PC-9 (cell line): Measurements from ENCODE around the gene TBC1D22A. TPM values are rescaled to one million over a fixed set of nuclear protein-coding genes. Genes with fewer than 3 reads are reported as not detected.
"Not testable (repeated sequence)": the region's sequence is repeated elsewhere in the genome, so short reads cannot be mapped to it uniquely, and the experiment has no call there.

Source experiments
- BruUV-seq: library from RNA; stranded (reverse); fragments of 400-500 nt; replicated peaks from 2 replicates; lab custom pipeline; 2021; lab: Mats Ljungman, UMichigan
- CTCF ChIA-PET: fragments of 300-600 bp; sonication (Branson Sonifier 250); formaldehyde crosslinking; loops from one replicate; lab custom pipeline; 2022; ENCODE audit warnings: antibody characterized with exemption; lab: Charles Lee
- POLR2A ChIA-PET: fragments of 300-600 bp; sonication (Branson Sonifier 250); formaldehyde crosslinking; loops from one replicate; lab custom pipeline; 2022; ENCODE audit warnings: antibody characterized with exemption; ENCODE audit not compliant: unreplicated experiment; lab: Charles Lee
- DNase-seq, 2 experiments: peaks; one replicate each; pipeline versions ENCODE4 v3.0.0 to v3.0.0-alpha.2; 2015 to 2022; ENCODE audit warnings: mixed read lengths in 1 of 2
- H2AFZ ChIP-seq: fragments of 200-600 bp; sonication (generic); 2 replicates; pipeline ENCODE4 v1.8.1; 2017; ENCODE audit warnings: antibody characterized with exemption
- H3F3A ChIP-seq: fragments of 200-600 bp; sonication (generic); 2 replicates; pipeline ENCODE4 v1.8.1; 2017; ENCODE audit warnings: antibody characterized with exemption, mild to moderate bottlenecking, low read depth; ENCODE audit not compliant: insufficient read depth
- H3K27ac ChIP-seq: fragments of 200-600 bp; sonication (generic); 2 replicates; pipeline ENCODE4 v1.6.1; 2016; ENCODE audit warnings: mixed run types
- H3K27me3 ChIP-seq: fragments of 200-600 bp; sonication (generic); 2 replicates; pipeline ENCODE4 v1.6.1; 2016; ENCODE audit warnings: low read depth, mixed run types; ENCODE audit not compliant: insufficient read depth
- H3K36me3 ChIP-seq: fragments of 200-600 bp; sonication (generic); 2 replicates; pipeline ENCODE4 v1.6.1; 2016; ENCODE audit warnings: low read depth, mixed run types
- H3K4me1 ChIP-seq: fragments of 200-600 bp; sonication (generic); replicated peaks from 2 replicates; pipeline ENCODE4 v1.6.1; 2016; ENCODE audit warnings: mixed run types; ENCODE audit not compliant: insufficient read depth
- H3K4me2 ChIP-seq: fragments of 200-600 bp; sonication (generic); 2 replicates; pipeline ENCODE4 v1.6.1; 2017; ENCODE audit warnings: mixed run types
- H3K4me3 ChIP-seq: fragments of 200-600 bp; sonication (generic); 2 replicates; pipeline ENCODE4 v1.6.1; 2016; ENCODE audit warnings: mixed run types
- H3K79me2 ChIP-seq: fragments of 200-600 bp; sonication (generic); 2 replicates; pipeline ENCODE4 v1.6.1; 2017; ENCODE audit warnings: low read depth, mixed run types
- H3K9me2 ChIP-seq: fragments of 200-600 bp; sonication (generic); 2 replicates; pipeline ENCODE4 v1.8.1; 2017; ENCODE audit warnings: mild to moderate bottlenecking; ENCODE audit not compliant: insufficient read depth
- H3K9me3 ChIP-seq: fragments of 200-600 bp; sonication (generic); 2 replicates; pipeline ENCODE4 v1.8.1; 2016; ENCODE audit warnings: low read depth; ENCODE audit not compliant: insufficient read depth
- H4K20me1 ChIP-seq: fragments of 200-600 bp; sonication (generic); 2 replicates; pipeline ENCODE4 v1.8.1; 2017; ENCODE audit not compliant: insufficient read depth
- CTCF ChIP-seq: fragments of 200-600 bp; sonication (generic); conservative IDR thresholded peaks from 2 replicates; pipeline ENCODE4 v1.6.1; 2017; ENCODE audit warnings: mixed run types, antibody characterized with exemption, mild to moderate bottlenecking, moderate library complexity
- EZH2 ChIP-seq: fragments of 200-600 bp; sonication (generic); IDR thresholded peaks from 2 replicates; pipeline ENCODE4 v1.8.0; 2017; ENCODE audit warnings: antibody characterized with exemption, low read depth
- intact Hi-C: fragments of 100-400 bp; cut with micrococcal nuclease; formaldehyde crosslinking; loops from one replicate; pipeline ENCODE4 v1.10.0; 2022; ENCODE audit not compliant: unreplicated experiment
- total RNA-seq: library from RNA; stranded (reverse); gene quantifications from 2 replicates; pipeline ENCODE4 v1.2.3, GENCODE V29; 2021

The TBC1D22A gene
- total RNA-seq, 1 experiment from 2014 or later, result 40.3 TPM

DNA sequence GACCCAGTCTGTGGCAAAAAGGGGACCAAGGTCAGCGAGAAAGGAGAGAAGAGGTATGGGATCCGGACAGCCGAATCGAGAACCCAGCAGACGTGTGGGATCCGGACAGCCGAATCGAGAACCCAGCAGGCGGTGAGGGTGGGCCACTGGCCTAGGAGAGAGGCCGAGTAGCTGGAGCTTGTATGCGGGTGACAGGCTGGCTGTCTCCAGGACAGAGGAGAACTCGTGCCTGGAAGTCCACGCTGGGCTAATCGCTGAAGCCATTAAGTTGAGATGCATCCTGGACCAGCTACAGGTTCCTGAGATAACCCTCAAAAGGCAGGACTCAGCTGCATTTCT is 30.4 kb upstream of the TBC1D22A start:
- no peaks in the 10 kb centered on the region for H3K36me3 ChIP-seq
- no peak overlapping the region for H2AFZ ChIP-seq
- no peak overlapping the region for H3K27ac ChIP-seq
- no peaks in the 10 kb centered on the region for H3K9me2 ChIP-seq
- no peak overlapping the region for H3K4me2 ChIP-seq
- no peaks in the 10 kb centered on the region for H4K20me1 ChIP-seq
- TF ChIP-seq CTCF (no peak), EZH2 (no peak)
- BruUV-seq, result no TSS peak
- no peaks in the 10 kb centered on the region for H3K9me3 ChIP-seq
- no peak overlapping the region for H3K4me3 ChIP-seq
- no peak for DNase-seq
- H3F3A ChIP-seq, result peaks cover 10% of the 10 kb centered on the region
- ChIA-PET POLR2A (no interaction called here), CTCF (no interaction called here)
- intact Hi-C loops, result no loop called here
- H3K79me2 ChIP-seq, result peaks cover 3% of the 10 kb centered on the region; the same call in 1 of the 2 replicates
- H3K4me1 ChIP-seq, result peaks cover 4% of the 10 kb centered on the region
- H3K27me3 ChIP-seq, result no peaks in the 10 kb centered on the region

DNA sequence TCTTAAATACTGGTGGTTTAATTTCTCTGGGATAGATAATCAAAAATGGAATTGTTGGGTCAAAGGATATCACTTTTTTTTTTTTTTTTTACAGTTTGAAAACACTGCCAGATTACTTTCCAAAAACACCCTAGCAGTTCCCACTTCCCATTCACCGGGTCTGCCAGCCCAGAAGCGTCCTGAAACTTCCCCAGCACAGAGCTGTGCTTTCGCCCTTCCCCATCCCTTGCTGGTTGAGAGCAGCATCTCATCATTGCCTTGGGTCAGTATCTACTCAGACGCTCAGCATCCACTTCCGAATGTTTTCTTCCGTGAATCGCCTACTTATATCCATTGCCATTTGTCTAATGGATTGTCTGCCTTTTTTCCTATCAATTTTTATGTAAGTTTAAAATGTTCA is 29.9 kb upstream of the TBC1D22A start:
- Histone ChIP-seq H3K4me1 (peaks cover 7% of the 10 kb centered on the region), H4K20me1 (no peaks in the 10 kb centered on the region), H3K27ac (no peak overlapping the region), H3K9me3 (no peaks in the 10 kb centered on the region), H3K9me2 (no peaks in the 10 kb centered on the region), H2AFZ (no peak overlapping the region), H3K79me2 (peaks cover 7% of the 10 kb centered on the region; the same call in 1 of the 2 replicates), H3K27me3 (no peaks in the 10 kb centered on the region), H3K36me3 (no peaks in the 10 kb centered on the region), H3K4me3 (no peak overlapping the region), H3K4me2 (no peak overlapping the region), H3F3A (peaks cover 10% of the 10 kb centered on the region)
- no TSS peak for BruUV-seq
- no peak for DNase-seq
- ChIA-PET CTCF (no interaction called here), POLR2A (no interaction called here)
- intact Hi-C loops, result no loop called here
- TF ChIP-seq EZH2, result no peak
- TF ChIP-seq CTCF, result no peak

- DNase-seq, H3K9me2 ChIP-seq, POLR2A ChIA-PET, H3F3A ChIP-seq, H4K20me1 ChIP-seq, H3K27ac ChIP-seq, H3K4me3 ChIP-seq, H3K9me3 ChIP-seq, CTCF ChIA-PET, intact Hi-C loops, H2AFZ ChIP-seq, BruUV-seq, H3K79me2 ChIP-seq, H3K36me3 ChIP-seq, H3K27me3 ChIP-seq, H3K4me2 ChIP-seq: not testable (repeated sequence)
- peaks cover 17% of the 10 kb centered on the region for H3K4me1 ChIP-seq
Measured at GRCh38 chr22:46734213-46734722, 28.2 kb upstream of the TBC1D22A start.
